Heart left ventricle (tissue), 13 donors: ENCODE measurements around the gene STAMBP.

Experiments
- POLR2A ChIP-seq, 2 donors: fragments of 450-650 bp; IDR thresholded peaks; one replicate each; pipeline ENCODE4 v1.6.1; 2017; ENCODE audit warnings: antibody characterized with exemption in 2 of 2, mild to moderate bottlenecking in 2 of 2, moderate library complexity in 2 of 2
- TF ChIP-seq, protein P1 (sequence below), 12 donors: fragments of 200-600 bp; sonication (generic) in 4 of 12; IDR thresholded peaks; one replicate each; pipeline versions ENCODE4 v1.5.0 to v1.8.0; 2018 to 2022; ENCODE audit warnings: antibody characterized with exemption in 12 of 12, mild to moderate bottlenecking in 5 of 12
- donor health status: ischemic (EF 13 %, LVEDD 7.1; RV severe dilation, severe dysfunction).
- donor health status: DM: no; HTN: yes; CAD: no.
- donor health status: DM: no; HTN: no; CAD: no.
- donor health status: ischemic (EF 25% LVEDD 6.9; RV normal size, moderate dysfunction).
- donor health status: ischemic (EF 25% LVEDD 5.7; RV mildly dilated, moderate dysfunction).
- donor health status: ischemic (EF 35%, LVEDD 5.7; RV mildly dilated, moderate dysfunction).
- donor health status: nonischemic (EF 11% LVEDD 7.7; RV severe dilation, severe dysfunction).
- donor health status: DM: yes; HTN: yes; CAD: no.
- donor health status: PGD.
- donor health status: ischemic (EF 29% LVEDD 5.4; RV normal size, mild dysfunction).
- donor health status: nonischemic (EF 23%, LVEDD 6.1; RV moderate dilation, normal function).

DNA sequence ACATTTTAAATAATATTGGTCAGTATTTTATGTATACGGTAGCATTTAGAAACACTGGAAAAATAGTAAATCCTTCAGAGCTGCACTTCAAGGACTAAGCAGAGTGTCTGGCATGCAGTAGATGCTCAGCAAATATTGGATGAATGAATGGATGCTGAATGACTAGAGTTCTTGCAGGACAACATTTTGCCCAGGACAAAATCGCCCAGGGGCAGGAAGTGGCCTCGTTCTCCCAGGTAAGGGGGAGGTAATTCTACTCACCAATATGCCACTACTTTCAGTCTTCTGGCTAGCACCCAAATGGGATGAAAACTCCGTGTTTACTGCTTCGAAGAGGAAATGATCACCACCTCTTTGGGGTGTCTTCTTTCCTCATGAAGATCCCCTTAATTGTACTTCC, 93.9 kb downstream of the STAMBP start:
- TF ChIP-seq, protein P1, sequence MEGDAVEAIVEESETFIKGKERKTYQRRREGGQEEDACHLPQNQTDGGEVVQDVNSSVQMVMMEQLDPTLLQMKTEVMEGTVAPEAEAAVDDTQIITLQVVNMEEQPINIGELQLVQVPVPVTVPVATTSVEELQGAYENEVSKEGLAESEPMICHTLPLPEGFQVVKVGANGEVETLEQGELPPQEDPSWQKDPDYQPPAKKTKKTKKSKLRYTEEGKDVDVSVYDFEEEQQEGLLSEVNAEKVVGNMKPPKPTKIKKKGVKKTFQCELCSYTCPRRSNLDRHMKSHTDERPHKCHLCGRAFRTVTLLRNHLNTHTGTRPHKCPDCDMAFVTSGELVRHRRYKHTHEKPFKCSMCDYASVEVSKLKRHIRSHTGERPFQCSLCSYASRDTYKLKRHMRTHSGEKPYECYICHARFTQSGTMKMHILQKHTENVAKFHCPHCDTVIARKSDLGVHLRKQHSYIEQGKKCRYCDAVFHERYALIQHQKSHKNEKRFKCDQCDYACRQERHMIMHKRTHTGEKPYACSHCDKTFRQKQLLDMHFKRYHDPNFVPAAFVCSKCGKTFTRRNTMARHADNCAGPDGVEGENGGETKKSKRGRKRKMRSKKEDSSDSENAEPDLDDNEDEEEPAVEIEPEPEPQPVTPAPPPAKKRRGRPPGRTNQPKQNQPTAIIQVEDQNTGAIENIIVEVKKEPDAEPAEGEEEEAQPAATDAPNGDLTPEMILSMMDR (IDR thresholded peaks at IDR 0.05) = no peak
- TF ChIP-seq POLR2A (IDR thresholded peaks at IDR 0.05) = no peak
